ENCODE data around the gene S1PR3.

GRCh38 chr9:88960632-88961031, 30.6 kb upstream of the S1PR3 start:
- TF ChIP-seq, protein P1, sequence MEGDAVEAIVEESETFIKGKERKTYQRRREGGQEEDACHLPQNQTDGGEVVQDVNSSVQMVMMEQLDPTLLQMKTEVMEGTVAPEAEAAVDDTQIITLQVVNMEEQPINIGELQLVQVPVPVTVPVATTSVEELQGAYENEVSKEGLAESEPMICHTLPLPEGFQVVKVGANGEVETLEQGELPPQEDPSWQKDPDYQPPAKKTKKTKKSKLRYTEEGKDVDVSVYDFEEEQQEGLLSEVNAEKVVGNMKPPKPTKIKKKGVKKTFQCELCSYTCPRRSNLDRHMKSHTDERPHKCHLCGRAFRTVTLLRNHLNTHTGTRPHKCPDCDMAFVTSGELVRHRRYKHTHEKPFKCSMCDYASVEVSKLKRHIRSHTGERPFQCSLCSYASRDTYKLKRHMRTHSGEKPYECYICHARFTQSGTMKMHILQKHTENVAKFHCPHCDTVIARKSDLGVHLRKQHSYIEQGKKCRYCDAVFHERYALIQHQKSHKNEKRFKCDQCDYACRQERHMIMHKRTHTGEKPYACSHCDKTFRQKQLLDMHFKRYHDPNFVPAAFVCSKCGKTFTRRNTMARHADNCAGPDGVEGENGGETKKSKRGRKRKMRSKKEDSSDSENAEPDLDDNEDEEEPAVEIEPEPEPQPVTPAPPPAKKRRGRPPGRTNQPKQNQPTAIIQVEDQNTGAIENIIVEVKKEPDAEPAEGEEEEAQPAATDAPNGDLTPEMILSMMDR (IDR thresholded peaks at IDR 0.05), result no peak
- no peak for TF ChIP-seq POLR2A (IDR thresholded peaks at IDR 0.05)
